WTC11 (cell line): ENCODE data around the gene MOB2. TPM values are rescaled to one million over a fixed set of nuclear protein-coding genes. Genes with fewer than 3 reads are reported as not detected.

Experiments
- ATAC-seq: fragments of 200-7000 bp; cut with Tn5 transposase; 2 replicates; pipeline ENCODE4 v1.10.0; 2021; ENCODE audit warnings: mild to moderate bottlenecking, moderate library complexity
- CTCF ChIA-PET: fragments of 300-600 bp; sonication (Branson Sonifier 250); formaldehyde crosslinking; loops from one replicate; lab custom pipeline; 2021; ENCODE audit warnings: antibody characterized with exemption; lab: Charles Lee
- POLR2A ChIA-PET: fragments of 350-600 bp; sonication (Branson Sonifier 250); formaldehyde crosslinking; loops from one replicate; lab custom pipeline; 2021; ENCODE audit warnings: antibody characterized with exemption; lab: Charles Lee
- DNase-seq: peaks from one replicate; pipeline ENCODE4 v3.0.0; 2021; ENCODE audit warnings: low spot score
- H3K27ac Mint-ChIP-seq: 2 replicates; pipeline ENCODE4 v1.8.0; 2021; ENCODE audit warnings: mixed read lengths
- H3K27me3 Mint-ChIP-seq: 2 replicates; pipeline ENCODE4 v1.8.0; 2021; ENCODE audit warnings: low read depth, mild to moderate bottlenecking, moderate library complexity, mixed read lengths
- H3K36me3 Mint-ChIP-seq: 2 replicates; pipeline ENCODE4 v1.8.0; 2021; ENCODE audit warnings: mixed read lengths
- H3K4me1 Mint-ChIP-seq: 2 replicates; pipeline ENCODE4 v1.8.0; 2022; ENCODE audit warnings: mixed read lengths
- H3K4me3 Mint-ChIP-seq: 2 replicates; pipeline ENCODE4 v1.8.0; 2021; ENCODE audit warnings: mild to moderate bottlenecking, moderate library complexity, mixed read lengths
- H3K9me3 Mint-ChIP-seq: 2 replicates; pipeline ENCODE4 v1.8.0; 2021; ENCODE audit warnings: mixed read lengths
- EMX1 ChIP-seq: fragments of 250-450 bp; sonication (Bioruptor Pico); IDR thresholded peaks from 2 replicates; pipeline ENCODE4 v1.8.0; 2021; ENCODE audit warnings: mild to moderate bottlenecking
- ESRRA ChIP-seq: sonication (generic); formaldehyde crosslinking; IDR thresholded peaks from 2 replicates; pipeline ENCODE4 v1.8.1; 2022; ENCODE audit warnings: mild to moderate bottlenecking, missing genetic modification reagents, borderline replicate concordance
- ETV6 ChIP-seq: sonication (generic); formaldehyde crosslinking; IDR thresholded peaks from 2 replicates; pipeline ENCODE4 v1.8.1; 2022; ENCODE audit warnings: mild to moderate bottlenecking, missing genetic modification reagents
- FOXP1 ChIP-seq: sonication (generic); formaldehyde crosslinking; IDR thresholded peaks from 2 replicates; pipeline ENCODE4 v1.8.0; 2022; ENCODE audit warnings: missing genetic modification reagents, mild to moderate bottlenecking, moderate library complexity, borderline replicate concordance
- GTF2I ChIP-seq: fragments of 250-450 bp; sonication (Bioruptor Pico); conservative IDR thresholded peaks from 2 replicates; pipeline ENCODE4 v1.4.0; 2021; ENCODE audit warnings: mild to moderate bottlenecking
- JUN ChIP-seq: sonication (generic); formaldehyde crosslinking; IDR thresholded peaks from 2 replicates; pipeline ENCODE4 v1.8.0; 2023; ENCODE audit warnings: mild to moderate bottlenecking, missing genetic modification reagents
- MXD4 ChIP-seq: fragments of 250-450 bp; sonication (Bioruptor Pico); IDR thresholded peaks from 2 replicates; pipeline ENCODE4 v1.8.0; 2021; ENCODE audit warnings: mild to moderate bottlenecking, moderate library complexity, borderline replicate concordance
- RORB ChIP-seq: fragments of 250-450 bp; sonication (Bioruptor Pico); IDR thresholded peaks from 2 replicates; pipeline ENCODE4 v1.9.0; 2021; ENCODE audit warnings: mild to moderate bottlenecking
- SMAD4 ChIP-seq: sonication (generic); formaldehyde crosslinking; IDR thresholded peaks from 2 replicates; pipeline ENCODE4 v1.8.0; 2022; ENCODE audit warnings: mild to moderate bottlenecking, missing genetic modification reagents
- SP1 ChIP-seq: sonication (generic); formaldehyde crosslinking; conservative IDR thresholded peaks from 2 replicates; pipeline ENCODE4 v1.8.1; 2022; ENCODE audit warnings: missing genetic modification reagents
- ZNF317 ChIP-seq: sonication (generic); formaldehyde crosslinking; IDR thresholded peaks from 2 replicates; pipeline ENCODE4 v1.8.1; 2023; ENCODE audit warnings: low read depth, mild to moderate bottlenecking, moderate library complexity, missing genetic modification reagents, borderline replicate concordance
- ZNF416 ChIP-seq: fragments of 250-450 bp; sonication (Bioruptor Pico); IDR thresholded peaks from 2 replicates; pipeline ENCODE4 v1.9.0; 2021; ENCODE audit warnings: mild to moderate bottlenecking, inconsistent platforms
- total RNA-seq: library from RNA; stranded (reverse); gene quantifications from 3 replicates; pipeline ENCODE4 v1.2.3, GENCODE V29; 2021
- TF ChIP-seq, protein P1 (sequence below): fragments of 250-450 bp; sonication (Bioruptor Pico); conservative IDR thresholded peaks from 2 replicates; pipeline ENCODE4 v1.9.0; 2021; ENCODE audit warnings: mild to moderate bottlenecking
- TF ChIP-seq, protein P2 (sequence below): sonication (generic); formaldehyde crosslinking; conservative IDR thresholded peaks from 2 replicates; pipeline ENCODE4 v1.8.1; 2023; ENCODE audit warnings: mild to moderate bottlenecking, low read depth, missing genetic modification reagents, moderate library complexity
- TF ChIP-seq, protein P3 (sequence below): fragments of 250-450 bp; sonication (Bioruptor Pico); IDR thresholded peaks from 2 replicates; pipeline ENCODE4 v1.9.0; 2021; ENCODE audit warnings: mild to moderate bottlenecking
- TF ChIP-seq, protein P4 (sequence below): sonication (generic); formaldehyde crosslinking; IDR thresholded peaks from 2 replicates; pipeline ENCODE4 v1.8.1; 2023; ENCODE audit warnings: mild to moderate bottlenecking, missing genetic modification reagents, moderate library complexity
- TF ChIP-seq, protein P5 (sequence below): fragments of 250-450 bp; sonication (Bioruptor Pico); IDR thresholded peaks from 2 replicates; pipeline ENCODE4 v1.9.0; 2021; ENCODE audit warnings: mild to moderate bottlenecking, borderline replicate concordance
- TF ChIP-seq, protein P6 (sequence below): sonication (generic); formaldehyde crosslinking; IDR thresholded peaks from 2 replicates; pipeline ENCODE4 v1.8.0; 2023; ENCODE audit warnings: missing genetic modification reagents, mild to moderate bottlenecking, borderline replicate concordance
- TF ChIP-seq, protein P7 (sequence below): sonication (generic); formaldehyde crosslinking; IDR thresholded peaks from 2 replicates; pipeline ENCODE4 v1.8.1; 2022; ENCODE audit warnings: missing genetic modification reagents, borderline replicate concordance

The MOB2 gene
- total RNA-seq, 1 experiment from 2014 or later: 21.7 TPM

DNA sequence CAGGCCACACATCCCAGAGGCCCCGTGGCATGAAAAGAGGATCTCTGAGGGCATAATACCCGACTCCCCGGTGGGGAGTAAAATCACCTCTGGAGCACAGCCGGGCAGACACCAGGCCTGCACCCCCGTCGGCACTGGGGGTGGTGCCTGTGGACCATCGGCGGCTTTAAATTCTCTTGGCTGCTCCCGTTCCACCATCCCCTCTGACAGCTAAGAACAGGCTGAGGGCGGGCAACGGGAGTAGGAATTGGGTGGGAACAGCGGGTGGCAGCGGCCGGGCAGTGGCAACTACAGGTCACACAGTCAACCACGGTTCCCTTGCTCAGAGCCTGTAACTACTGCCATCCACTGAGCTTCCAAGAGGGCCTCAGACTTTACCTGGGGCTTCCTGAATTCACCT is 40.2 kb upstream of the MOB2 start:
- Mint-ChIP-seq H3K36me3 (no peaks in the 10 kb centered on the region), H3K27me3 (no peaks in the 10 kb centered on the region)
- POLR2A ChIA-PET: no interaction called here
- no peak for ATAC-seq
- DNase-seq: no peak
- TF ChIP-seq ZNF317 (CRISPR knock-in tag) (no peak), SP1 (CRISPR knock-in tag) (no peak), ETV6 (CRISPR knock-in tag) (no peak), SMAD4 (CRISPR knock-in tag) (no peak), ZNF416 (CRISPR knock-in tag) (no peak), GTF2I (CRISPR knock-in tag) (no peak), JUN (CRISPR knock-in tag) (no peak), EMX1 (CRISPR knock-in tag) (no peak), FOXP1 (CRISPR knock-in tag) (no peak), ESRRA (CRISPR knock-in tag) (no peak), MXD4 (CRISPR knock-in tag) (no peak), RORB (no peak)
- TF ChIP-seq, protein P1, sequence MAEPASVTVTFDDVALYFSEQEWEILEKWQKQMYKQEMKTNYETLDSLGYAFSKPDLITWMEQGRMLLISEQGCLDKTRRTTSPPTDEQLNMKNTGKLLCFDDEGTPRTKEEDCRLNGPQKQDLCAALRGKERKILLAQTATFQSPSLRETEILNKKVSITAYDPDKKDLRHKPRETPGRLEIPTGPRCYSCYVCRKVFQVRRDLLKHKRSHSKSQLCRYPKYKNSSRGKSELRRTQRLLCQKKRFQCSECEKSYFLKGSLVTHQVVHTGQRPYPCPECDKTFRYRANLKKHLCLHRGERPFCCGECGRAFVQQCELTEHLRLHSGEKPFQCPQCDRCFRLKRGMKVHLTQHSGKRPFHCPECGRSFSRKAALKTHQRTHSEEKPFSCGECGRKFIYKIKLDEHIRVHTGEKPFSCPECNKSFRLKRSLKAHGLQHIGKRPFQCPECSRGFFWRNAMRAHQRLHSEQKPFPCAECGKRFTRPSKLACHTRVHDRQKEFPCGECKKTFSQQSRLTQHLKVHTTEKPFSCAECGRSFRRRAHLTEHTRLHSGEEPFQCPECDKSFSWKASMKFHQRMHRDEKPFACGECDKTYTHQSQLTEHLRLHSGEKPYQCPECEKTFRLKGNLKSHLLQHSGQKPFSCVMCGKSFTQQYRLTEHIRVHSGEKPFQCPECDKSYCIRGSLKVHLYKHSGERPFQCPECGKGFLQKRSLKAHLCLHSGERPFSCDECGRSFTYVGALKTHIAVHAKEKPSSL: no peak
- TF ChIP-seq, protein P2, sequence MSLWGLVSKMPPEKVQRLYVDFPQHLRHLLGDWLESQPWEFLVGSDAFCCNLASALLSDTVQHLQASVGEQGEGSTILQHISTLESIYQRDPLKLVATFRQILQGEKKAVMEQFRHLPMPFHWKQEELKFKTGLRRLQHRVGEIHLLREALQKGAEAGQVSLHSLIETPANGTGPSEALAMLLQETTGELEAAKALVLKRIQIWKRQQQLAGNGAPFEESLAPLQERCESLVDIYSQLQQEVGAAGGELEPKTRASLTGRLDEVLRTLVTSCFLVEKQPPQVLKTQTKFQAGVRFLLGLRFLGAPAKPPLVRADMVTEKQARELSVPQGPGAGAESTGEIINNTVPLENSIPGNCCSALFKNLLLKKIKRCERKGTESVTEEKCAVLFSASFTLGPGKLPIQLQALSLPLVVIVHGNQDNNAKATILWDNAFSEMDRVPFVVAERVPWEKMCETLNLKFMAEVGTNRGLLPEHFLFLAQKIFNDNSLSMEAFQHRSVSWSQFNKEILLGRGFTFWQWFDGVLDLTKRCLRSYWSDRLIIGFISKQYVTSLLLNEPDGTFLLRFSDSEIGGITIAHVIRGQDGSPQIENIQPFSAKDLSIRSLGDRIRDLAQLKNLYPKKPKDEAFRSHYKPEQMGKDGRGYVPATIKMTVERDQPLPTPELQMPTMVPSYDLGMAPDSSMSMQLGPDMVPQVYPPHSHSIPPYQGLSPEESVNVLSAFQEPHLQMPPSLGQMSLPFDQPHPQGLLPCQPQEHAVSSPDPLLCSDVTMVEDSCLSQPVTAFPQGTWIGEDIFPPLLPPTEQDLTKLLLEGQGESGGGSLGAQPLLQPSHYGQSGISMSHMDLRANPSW: no peak
- TF ChIP-seq, protein P3, sequence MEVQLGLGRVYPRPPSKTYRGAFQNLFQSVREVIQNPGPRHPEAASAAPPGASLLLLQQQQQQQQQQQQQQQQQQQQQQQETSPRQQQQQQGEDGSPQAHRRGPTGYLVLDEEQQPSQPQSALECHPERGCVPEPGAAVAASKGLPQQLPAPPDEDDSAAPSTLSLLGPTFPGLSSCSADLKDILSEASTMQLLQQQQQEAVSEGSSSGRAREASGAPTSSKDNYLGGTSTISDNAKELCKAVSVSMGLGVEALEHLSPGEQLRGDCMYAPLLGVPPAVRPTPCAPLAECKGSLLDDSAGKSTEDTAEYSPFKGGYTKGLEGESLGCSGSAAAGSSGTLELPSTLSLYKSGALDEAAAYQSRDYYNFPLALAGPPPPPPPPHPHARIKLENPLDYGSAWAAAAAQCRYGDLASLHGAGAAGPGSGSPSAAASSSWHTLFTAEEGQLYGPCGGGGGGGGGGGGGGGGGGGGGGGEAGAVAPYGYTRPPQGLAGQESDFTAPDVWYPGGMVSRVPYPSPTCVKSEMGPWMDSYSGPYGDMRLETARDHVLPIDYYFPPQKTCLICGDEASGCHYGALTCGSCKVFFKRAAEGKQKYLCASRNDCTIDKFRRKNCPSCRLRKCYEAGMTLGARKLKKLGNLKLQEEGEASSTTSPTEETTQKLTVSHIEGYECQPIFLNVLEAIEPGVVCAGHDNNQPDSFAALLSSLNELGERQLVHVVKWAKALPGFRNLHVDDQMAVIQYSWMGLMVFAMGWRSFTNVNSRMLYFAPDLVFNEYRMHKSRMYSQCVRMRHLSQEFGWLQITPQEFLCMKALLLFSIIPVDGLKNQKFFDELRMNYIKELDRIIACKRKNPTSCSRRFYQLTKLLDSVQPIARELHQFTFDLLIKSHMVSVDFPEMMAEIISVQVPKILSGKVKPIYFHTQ: no peak
- TF ChIP-seq, protein P4, sequence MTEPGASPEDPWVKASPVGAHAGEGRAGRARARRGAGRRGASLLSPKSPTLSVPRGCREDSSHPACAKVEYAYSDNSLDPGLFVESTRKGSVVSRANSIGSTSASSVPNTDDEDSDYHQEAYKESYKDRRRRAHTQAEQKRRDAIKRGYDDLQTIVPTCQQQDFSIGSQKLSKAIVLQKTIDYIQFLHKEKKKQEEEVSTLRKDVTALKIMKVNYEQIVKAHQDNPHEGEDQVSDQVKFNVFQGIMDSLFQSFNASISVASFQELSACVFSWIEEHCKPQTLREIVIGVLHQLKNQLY (CRISPR knock-in tag): no peak
- TF ChIP-seq, protein P5, sequence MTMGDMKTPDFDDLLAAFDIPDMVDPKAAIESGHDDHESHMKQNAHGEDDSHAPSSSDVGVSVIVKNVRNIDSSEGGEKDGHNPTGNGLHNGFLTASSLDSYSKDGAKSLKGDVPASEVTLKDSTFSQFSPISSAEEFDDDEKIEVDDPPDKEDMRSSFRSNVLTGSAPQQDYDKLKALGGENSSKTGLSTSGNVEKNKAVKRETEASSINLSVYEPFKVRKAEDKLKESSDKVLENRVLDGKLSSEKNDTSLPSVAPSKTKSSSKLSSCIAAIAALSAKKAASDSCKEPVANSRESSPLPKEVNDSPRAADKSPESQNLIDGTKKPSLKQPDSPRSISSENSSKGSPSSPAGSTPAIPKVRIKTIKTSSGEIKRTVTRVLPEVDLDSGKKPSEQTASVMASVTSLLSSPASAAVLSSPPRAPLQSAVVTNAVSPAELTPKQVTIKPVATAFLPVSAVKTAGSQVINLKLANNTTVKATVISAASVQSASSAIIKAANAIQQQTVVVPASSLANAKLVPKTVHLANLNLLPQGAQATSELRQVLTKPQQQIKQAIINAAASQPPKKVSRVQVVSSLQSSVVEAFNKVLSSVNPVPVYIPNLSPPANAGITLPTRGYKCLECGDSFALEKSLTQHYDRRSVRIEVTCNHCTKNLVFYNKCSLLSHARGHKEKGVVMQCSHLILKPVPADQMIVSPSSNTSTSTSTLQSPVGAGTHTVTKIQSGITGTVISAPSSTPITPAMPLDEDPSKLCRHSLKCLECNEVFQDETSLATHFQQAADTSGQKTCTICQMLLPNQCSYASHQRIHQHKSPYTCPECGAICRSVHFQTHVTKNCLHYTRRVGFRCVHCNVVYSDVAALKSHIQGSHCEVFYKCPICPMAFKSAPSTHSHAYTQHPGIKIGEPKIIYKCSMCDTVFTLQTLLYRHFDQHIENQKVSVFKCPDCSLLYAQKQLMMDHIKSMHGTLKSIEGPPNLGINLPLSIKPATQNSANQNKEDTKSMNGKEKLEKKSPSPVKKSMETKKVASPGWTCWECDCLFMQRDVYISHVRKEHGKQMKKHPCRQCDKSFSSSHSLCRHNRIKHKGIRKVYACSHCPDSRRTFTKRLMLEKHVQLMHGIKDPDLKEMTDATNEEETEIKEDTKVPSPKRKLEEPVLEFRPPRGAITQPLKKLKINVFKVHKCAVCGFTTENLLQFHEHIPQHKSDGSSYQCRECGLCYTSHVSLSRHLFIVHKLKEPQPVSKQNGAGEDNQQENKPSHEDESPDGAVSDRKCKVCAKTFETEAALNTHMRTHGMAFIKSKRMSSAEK: no peak
- TF ChIP-seq, protein P6, sequence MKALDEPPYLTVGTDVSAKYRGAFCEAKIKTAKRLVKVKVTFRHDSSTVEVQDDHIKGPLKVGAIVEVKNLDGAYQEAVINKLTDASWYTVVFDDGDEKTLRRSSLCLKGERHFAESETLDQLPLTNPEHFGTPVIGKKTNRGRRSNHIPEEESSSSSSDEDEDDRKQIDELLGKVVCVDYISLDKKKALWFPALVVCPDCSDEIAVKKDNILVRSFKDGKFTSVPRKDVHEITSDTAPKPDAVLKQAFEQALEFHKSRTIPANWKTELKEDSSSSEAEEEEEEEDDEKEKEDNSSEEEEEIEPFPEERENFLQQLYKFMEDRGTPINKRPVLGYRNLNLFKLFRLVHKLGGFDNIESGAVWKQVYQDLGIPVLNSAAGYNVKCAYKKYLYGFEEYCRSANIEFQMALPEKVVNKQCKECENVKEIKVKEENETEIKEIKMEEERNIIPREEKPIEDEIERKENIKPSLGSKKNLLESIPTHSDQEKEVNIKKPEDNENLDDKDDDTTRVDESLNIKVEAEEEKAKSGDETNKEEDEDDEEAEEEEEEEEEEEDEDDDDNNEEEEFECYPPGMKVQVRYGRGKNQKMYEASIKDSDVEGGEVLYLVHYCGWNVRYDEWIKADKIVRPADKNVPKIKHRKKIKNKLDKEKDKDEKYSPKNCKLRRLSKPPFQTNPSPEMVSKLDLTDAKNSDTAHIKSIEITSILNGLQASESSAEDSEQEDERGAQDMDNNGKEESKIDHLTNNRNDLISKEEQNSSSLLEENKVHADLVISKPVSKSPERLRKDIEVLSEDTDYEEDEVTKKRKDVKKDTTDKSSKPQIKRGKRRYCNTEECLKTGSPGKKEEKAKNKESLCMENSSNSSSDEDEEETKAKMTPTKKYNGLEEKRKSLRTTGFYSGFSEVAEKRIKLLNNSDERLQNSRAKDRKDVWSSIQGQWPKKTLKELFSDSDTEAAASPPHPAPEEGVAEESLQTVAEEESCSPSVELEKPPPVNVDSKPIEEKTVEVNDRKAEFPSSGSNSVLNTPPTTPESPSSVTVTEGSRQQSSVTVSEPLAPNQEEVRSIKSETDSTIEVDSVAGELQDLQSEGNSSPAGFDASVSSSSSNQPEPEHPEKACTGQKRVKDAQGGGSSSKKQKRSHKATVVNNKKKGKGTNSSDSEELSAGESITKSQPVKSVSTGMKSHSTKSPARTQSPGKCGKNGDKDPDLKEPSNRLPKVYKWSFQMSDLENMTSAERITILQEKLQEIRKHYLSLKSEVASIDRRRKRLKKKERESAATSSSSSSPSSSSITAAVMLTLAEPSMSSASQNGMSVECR (CRISPR knock-in tag): no peak
- TF ChIP-seq, protein P7, sequence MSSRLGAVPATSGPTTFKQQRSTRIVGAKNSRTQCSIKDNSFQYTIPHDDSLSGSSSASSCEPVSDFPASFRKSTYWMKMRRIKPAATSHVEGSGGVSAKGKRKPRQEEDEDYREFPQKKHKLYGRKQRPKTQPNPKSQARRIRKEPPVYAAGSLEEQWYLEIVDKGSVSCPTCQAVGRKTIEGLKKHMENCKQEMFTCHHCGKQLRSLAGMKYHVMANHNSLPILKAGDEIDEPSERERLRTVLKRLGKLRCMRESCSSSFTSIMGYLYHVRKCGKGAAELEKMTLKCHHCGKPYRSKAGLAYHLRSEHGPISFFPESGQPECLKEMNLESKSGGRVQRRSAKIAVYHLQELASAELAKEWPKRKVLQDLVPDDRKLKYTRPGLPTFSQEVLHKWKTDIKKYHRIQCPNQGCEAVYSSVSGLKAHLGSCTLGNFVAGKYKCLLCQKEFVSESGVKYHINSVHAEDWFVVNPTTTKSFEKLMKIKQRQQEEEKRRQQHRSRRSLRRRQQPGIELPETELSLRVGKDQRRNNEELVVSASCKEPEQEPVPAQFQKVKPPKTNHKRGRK: no peak
- TF ChIP-seq, all 79 proteins: peak for 0
- H3K4me1 Mint-ChIP-seq: no peaks in the 10 kb centered on the region
- CTCF ChIA-PET: interaction anchor here (0.9 to 3.9 kb wide), 3 partner anchors 12 to 44 kb away, joined by 3 to 19 read pairs (median 3); no protein-coding TSS in a partner anchor
- H3K4me3 Mint-ChIP-seq: no peak overlapping the region
- no peak overlapping the region for H3K27ac Mint-ChIP-seq
- H3K9me3 Mint-ChIP-seq: no peaks in the 10 kb centered on the region
